Measurements from ENCODE around the gene PIP4P1. TPM values are rescaled to one million over a fixed set of nuclear protein-coding genes. Genes with fewer than 3 reads are reported as not detected.

Gene PIP4P1
- total and polyA plus RNA-seq, 9 of the 15 experiments (the other 6 are each of a cell fraction or from before 2014, with no cell fraction given) = 5.3 to 20.9 (median 10.7) TPM

GRCh38 chr14:20417250-20418186 lies 43.7 kb downstream of the PIP4P1 start (continued):
- no peak for TF ChIP-seq ARID3A (IDR thresholded peaks at IDR 0.05; ENCODE audit: borderline replicate concordance, low read depth, low read length)
- TF ChIP-seq CBFA2T2 (conservative IDR thresholded peaks at IDR 0.05) = 0 out of 2 replicates have a peak, but pooled peaks have one; percentile 5

- Histone ChIP-seq H3K9me1 (ENCODE audit: control insufficient read depth, insufficient read depth, low read length) (no peaks in the 10 kb centered on the region), H4K20me1 (replicated peaks; ENCODE audit: control insufficient read depth, insufficient read depth, low read length) (no peaks in the 10 kb centered on the region), H3K27me3 (ENCODE audit: control insufficient read depth in 2 of 2, insufficient read depth in 2 of 2, low read length in 2 of 2) (no peaks in the 10 kb centered on the region), H3K79me2 (ENCODE audit: control insufficient read depth, insufficient read depth, low read length) (no peaks in the 10 kb centered on the region; the same call in none of the 3 replicates), H3K4me2 (ENCODE audit: insufficient read depth, low read length) (no peak overlapping the region), H3K4me3 (no peak overlapping the region), H3K36me3 (ENCODE audit: control insufficient read depth, insufficient read depth, low read length) (no peaks in the 10 kb centered on the region), H3K4me1 (replicated peaks in 1 of 2; ENCODE audit: control insufficient read depth in 2 of 2, insufficient read depth in 2 of 2, low read length in 2 of 2) (peaks cover 6 to 13% of the 10 kb centered on the region in 2 experiments; a peak in 4 of 5 replicates), H3K27ac (ENCODE audit: extremely low read depth, low read depth, low read length) (no peak overlapping the region), H2AFZ (ENCODE audit: low read depth, low read length) (peak overlapping the region; percentile 90), H3K9me3 (replicated peaks; ENCODE audit: control insufficient read depth, insufficient read depth, low read depth, low read length) (no peaks in the 10 kb centered on the region), H3K9ac (ENCODE audit: insufficient read depth in 1 of 2, low read depth in 2 of 2, low read length in 2 of 2) (no peak overlapping the region)
- no peak for ATAC-seq
- FAIRE-seq = peak; percentile 68
- in situ Hi-C loops (cut with MboI) (loop anchor here (10.0 kb wide), 1 partner anchor 189 kb away; no protein-coding TSS in a partner anchor), intact Hi-C loops (cut with micrococcal nuclease) (no loop called here)
- no peak for TF ChIP-seq ZNF766 (CRISPR knock-in tag; conservative IDR thresholded peaks at IDR 0.05)
- no peak for TF ChIP-seq CC2D1A (IDR thresholded peaks at IDR 0.05)
- TF ChIP-seq POLR2AphosphoS2 (IDR thresholded peaks at IDR 0.05; ENCODE audit: low read length) = no peak
- TF ChIP-seq ZNF263 (CRISPR knock-in tag; IDR thresholded peaks at IDR 0.05; ENCODE audit: borderline replicate concordance) = no peak
- no peak for TF ChIP-seq RBM14 (IDR thresholded peaks at IDR 0.05; ENCODE audit: borderline replicate concordance, insufficient read depth, low read depth, low read length)
- no peak for TF ChIP-seq ZBTB11 (CRISPR knock-in tag; IDR thresholded peaks at IDR 0.05)
- no peak for TF ChIP-seq TCF3 (CRISPR knock-in tag; IDR thresholded peaks at IDR 0.05)
- ChIA-PET POLR2A (interaction anchor here (0.8 to 1.0 kb wide), 2 partner anchors 9 to 46 kb away, joined by 3 to 4 read pairs; partner anchors contain the start of gene PIP4P1), CTCF (ENCODE audit: low intra/inter-chr PET ratio) (interaction anchor here (1.7 kb wide), 1 partner anchor 192 kb away, joined by 5 read pairs; no protein-coding TSS in a partner anchor)
- WGBS (ENCODE audit: insufficient coverage, low coverage, missing lambda C conversion rate) = 100% methylated on average over 1 of the region's 2 CpGs
- BruUV-seq (replicated peaks) = no TSS peak
- DNase-seq (ENCODE audit: extremely low read depth in 1 of 4, low spot score in 3 of 4) = no peak
Observed at GRCh38 chr14:20416223-20416622, 45.0 kb downstream of the PIP4P1 start.
